GM21515 (cell line): ENCODE measurements around the gene UNC13C.
"Not testable (repeated sequence)": the region's sequence is repeated elsewhere in the genome, so short reads cannot be mapped to it uniquely, and the experiment has no call there.

ENCODE experiments used
- ATAC-seq: cut with Tn5 transposase; IDR thresholded peaks from one replicate; pipeline ENCODE4 v1.9.1; 2021; ENCODE audit not compliant: unreplicated experiment

The UNC13C gene

GRCh38 chr15:54450288-54450687, 472.0 kb downstream of the UNC13C start:
- not testable (repeated sequence) for ATAC-seq

- ATAC-seq, result no peak
These were observed 478.2 kb downstream of the UNC13C start for GRCh38 chr15:54456413-54456812.

- no peak for ATAC-seq
These were observed 484.3 kb downstream of the UNC13C start for GRCh38 chr15:54462511-54462913.

- no peak for ATAC-seq
These were observed 503.6 kb downstream of the UNC13C start for GRCh38 chr15:54481819-54482218.

- no peak for ATAC-seq
These were observed 504.0 kb downstream of the UNC13C start for GRCh38 chr15:54482251-54482650.

GRCh38 chr15:54500330-54500729, 522.1 kb downstream of the UNC13C start:
- no peak for ATAC-seq

GRCh38 chr15:54502416-54503075, 524.3 kb downstream of the UNC13C start:
- no peak for ATAC-seq

- no peak for ATAC-seq
These were observed 526.5 kb downstream of the UNC13C start for GRCh38 chr15:54504695-54505094.

GRCh38 chr15:54506977-54507524, 528.8 kb downstream of the UNC13C start:
- ATAC-seq, result no peak

- ATAC-seq, result no peak
These were observed 536.4 kb downstream of the UNC13C start for GRCh38 chr15:54514601-54515000.

- no peak for ATAC-seq
These were observed 537.7 kb downstream of the UNC13C start for GRCh38 chr15:54515664-54516582.

- no peak for ATAC-seq
These were observed 539.1 kb downstream of the UNC13C start for GRCh38 chr15:54517366-54517765.

GRCh38 chr15:54518156-54518882, 540.1 kb downstream of the UNC13C start:
- ATAC-seq, result no peak

- peak; percentile 56 for ATAC-seq
These were observed 541.3 kb downstream of the UNC13C start for GRCh38 chr15:54519577-54519976.

GRCh38 chr15:54520616-54521015, 542.4 kb downstream of the UNC13C start:
- no peak for ATAC-seq

- no peak for ATAC-seq
These were observed 543.0 kb downstream of the UNC13C start for GRCh38 chr15:54521206-54521605.

GRCh38 chr15:54528021-54528420, 549.8 kb downstream of the UNC13C start:
- no peak for ATAC-seq

GRCh38 chr15:54540721-54541120, 562.5 kb downstream of the UNC13C start:
- no peak for ATAC-seq

GRCh38 chr15:54547491-54547890, 569.2 kb downstream of the UNC13C start:
- ATAC-seq, result no peak

- no peak for ATAC-seq
These were observed 572.7 kb downstream of the UNC13C start for GRCh38 chr15:54550954-54551353.

GRCh38 chr15:54556231-54556630, 578.0 kb downstream of the UNC13C start:
- no peak for ATAC-seq
